Common myeloid progenitor, CD34-positive (primary cell): ENCODE data around the gene USP47.

Experiments used
- CTCF ChIA-PET: fragments of 350-600 bp; sonication (Branson Sonifier 250); formaldehyde crosslinking; loops from one replicate; lab custom pipeline; 2021; ENCODE audit warnings: antibody characterized with exemption; lab: Charles Lee
- POLR2A ChIA-PET: fragments of 350-600 bp; sonication (Branson Sonifier 250); formaldehyde crosslinking; loops from one replicate; lab custom pipeline; 2021; ENCODE audit warnings: antibody characterized with exemption; lab: Charles Lee
- DNase-seq, 3 donors: peaks; one replicate each; pipeline versions ENCODE4 v3.0.0 to v3.0.0-alpha.2; 2013
- H3K27ac ChIP-seq, 2 experiments: 1 replicate in 1 of 2; 2 replicates in 1 of 2; pipeline ENCODE4 v1.7.0; 2013; ENCODE audit warnings: inconsistent platforms in 2 of 2, low read length in 2 of 2, mild to moderate bottlenecking in 2 of 2, low read depth in 1 of 2, moderate library complexity in 1 of 2; ENCODE audit not compliant: severe bottlenecking in 2 of 2, insufficient read depth in 1 of 2, poor library complexity in 1 of 2
- H3K27me3 ChIP-seq, 5 experiments: replicated peaks in 2 of 5; 1 replicate in 3 of 5; 2 replicates in 2 of 5; pipeline versions ENCODE4 v1.6.1 to v1.7.0; 2013; ENCODE audit warnings: low read length in 4 of 5, mild to moderate bottlenecking in 2 of 5, moderate library complexity in 2 of 5, inconsistent platforms in 1 of 5; ENCODE audit not compliant: insufficient read depth in 5 of 5, control insufficient read depth in 4 of 5
- H3K36me3 ChIP-seq, 4 experiments: 1 replicate in 2 of 4; 2 replicates in 2 of 4; pipeline versions ENCODE4 v1.6.1 to v1.7.0; 2013; ENCODE audit warnings: low read length in 3 of 4, control low read depth in 1 of 4, mild to moderate bottlenecking in 1 of 4; ENCODE audit not compliant: control insufficient read depth in 4 of 4, insufficient read depth in 4 of 4
- H3K4me1 ChIP-seq, 4 experiments: 1 replicate in 3 of 4; 2 replicates in 1 of 4; pipeline versions ENCODE4 v1.6.1 to v1.7.1; 2013; ENCODE audit warnings: low read length in 3 of 4, mild to moderate bottlenecking in 3 of 4, control low read depth in 1 of 4, inconsistent platforms in 1 of 4, moderate library complexity in 1 of 4; ENCODE audit not compliant: control insufficient read depth in 4 of 4, insufficient read depth in 4 of 4; ENCODE audit errors: control extremely low read depth in 1 of 4
- H3K4me3 ChIP-seq, 7 experiments: 1 replicate in 4 of 7; 2 replicates in 3 of 7; pipeline versions ENCODE4 v1.5.1 to v1.7.0; 2013; ENCODE audit warnings: mild to moderate bottlenecking in 7 of 7, low read length in 6 of 7, moderate library complexity in 6 of 7, inconsistent platforms in 2 of 7, low read depth in 2 of 7, control low read depth in 1 of 7; ENCODE audit not compliant: insufficient read depth in 4 of 7, control insufficient read depth in 1 of 7; ENCODE audit errors: extremely low read depth in 1 of 7
- H3K9me3 ChIP-seq, 5 experiments: 1 replicate in 4 of 5; 2 replicates in 1 of 5; pipeline versions ENCODE4 v1.6.1 to v1.7.1; 2013; ENCODE audit warnings: low read length in 4 of 5, mild to moderate bottlenecking in 2 of 5, inconsistent platforms in 1 of 5, low read depth in 1 of 5, moderate library complexity in 1 of 5; ENCODE audit not compliant: control insufficient read depth in 4 of 5, insufficient read depth in 2 of 5; ENCODE audit errors: control extremely low read depth in 1 of 5
- WGBS: methylation state at CpG from one replicate; pipeline ENCODE4 v1.1.5; 2013; ENCODE audit not compliant: insufficient coverage; 5-methylcytosine and 5-hydroxymethylcytosine counted together

USP47 gene

GRCh38 chr11:11923828-11924227 is 82.1 kb downstream of the USP47 start:
- DNase-seq = no peak

GRCh38 chr11:11929920-11930319 is 88.1 kb downstream of the USP47 start:
- Histone ChIP-seq H3K9me3 (peaks cover 0 to 3% (median 0%) of the 10 kb centered on the region in 5 experiments), H3K4me3 (no peak overlapping the region), H3K4me1 (peaks cover 0 to 4% (median 0%) of the 10 kb centered on the region in 4 experiments), H3K36me3 (peaks cover 24 to 58% (median 42%) of the 10 kb centered on the region in 4 experiments), H3K27me3 (no peaks in the 10 kb centered on the region), H3K27ac (no peak overlapping the region)
- POLR2A ChIA-PET = no interaction called here
- CTCF ChIA-PET = interaction anchor here (0.8 to 2.1 kb wide), 3 partner anchors 24 to 352 kb away, joined by 3 to 8 read pairs (median 4); no protein-coding TSS in a partner anchor
- no peak for DNase-seq
- WGBS = no CpG with 5 or more reads among the region's 2 CpGs

More at GRCh38 chr11:11923828-11924227, 82.1 kb downstream of the USP47 start:
- ChIA-PET CTCF (no interaction called here), POLR2A (no interaction called here)
- peaks cover 0 to 4% (median 2%) of the 10 kb centered on the region in 4 experiments for H3K4me1 ChIP-seq
- peaks cover 11 to 33% (median 23%) of the 10 kb centered on the region in 4 experiments for H3K36me3 ChIP-seq
- no peak overlapping the region for H3K27ac ChIP-seq
- no peaks in the 10 kb centered on the region for H3K27me3 ChIP-seq
- peaks cover 0 to 3% (median 0%) of the 10 kb centered on the region in 5 experiments for H3K9me3 ChIP-seq
- H3K4me3 ChIP-seq = no peak overlapping the region

GRCh38 chr11:11931461-11932055 is 89.8 kb downstream of the USP47 start:
- H3K4me1 ChIP-seq = peaks cover 0 to 1% (median 0%) of the 10 kb centered on the region in 4 experiments
- CTCF ChIA-PET = interaction anchor here (1.0 to 2.6 kb wide), 8 partner anchors 16 to 359 kb away, joined by 3 to 14 read pairs (median 4); no protein-coding TSS in a partner anchor
- POLR2A ChIA-PET = no interaction called here

GRCh38 chr11:11935536-11935935 is 93.8 kb downstream of the USP47 start:
- H3K27ac ChIP-seq = no peak overlapping the region
- DNase-seq = no peak
- no peaks in the 10 kb centered on the region for H3K27me3 ChIP-seq
- H3K4me3 ChIP-seq = no peak overlapping the region
- no peaks in the 10 kb centered on the region for H3K4me1 ChIP-seq
- WGBS = no CpG with 5 or more reads among the region's 2 CpGs
- H3K9me3 ChIP-seq = no peaks in the 10 kb centered on the region
- H3K36me3 ChIP-seq = peaks cover 24 to 61% (median 45%) of the 10 kb centered on the region in 4 experiments
- ChIA-PET POLR2A (no interaction called here), CTCF (interaction anchor here (1.5 kb wide), 1 partner anchor 109 kb away, joined by 3 read pairs; no protein-coding TSS in a partner anchor)

More at GRCh38 chr11:11931461-11932055, 89.8 kb downstream of the USP47 start:
- DNase-seq = peak; percentile 42 to 71 (median 67)
- H3K4me3 ChIP-seq = no peak overlapping the region
- peaks cover 0 to 3% (median 0%) of the 10 kb centered on the region in 5 experiments for H3K9me3 ChIP-seq
- peaks cover 24 to 59% (median 40%) of the 10 kb centered on the region in 4 experiments for H3K36me3 ChIP-seq
- WGBS = 83% methylated on average over 1 of the region's 5 CpGs
- H3K27ac ChIP-seq = no peak overlapping the region
- H3K27me3 ChIP-seq = no peaks in the 10 kb centered on the region

- CTCF ChIA-PET = interaction anchor here (1.0 to 1.5 kb wide), 2 partner anchors 10 to 110 kb away, joined by 3 to 5 read pairs; no protein-coding TSS in a partner anchor
- DNase-seq = no peak
- Histone ChIP-seq H3K4me1 (no peaks in the 10 kb centered on the region), H3K36me3 (peaks cover 15 to 70% (median 49%) of the 10 kb centered on the region in 4 experiments), H3K27ac (no peak overlapping the region), H3K4me3 (no peak overlapping the region), H3K9me3 (no peaks in the 10 kb centered on the region), H3K27me3 (no peaks in the 10 kb centered on the region)
- no CpG with 5 or more reads among the region's 3 CpGs for WGBS
- POLR2A ChIA-PET = no interaction called here
Observed at GRCh38 chr11:11937433-11937832, 95.7 kb downstream of the USP47 start.

GRCh38 chr11:11937957-11938356 is 96.2 kb downstream of the USP47 start:
- POLR2A ChIA-PET = no interaction called here

GRCh38 chr11:11940551-11940950 is 98.8 kb downstream of the USP47 start:
- Histone ChIP-seq H3K27ac (no peak overlapping the region), H3K4me1 (no peaks in the 10 kb centered on the region), H3K9me3 (no peaks in the 10 kb centered on the region), H3K36me3 (peaks cover 13 to 69% (median 45%) of the 10 kb centered on the region in 4 experiments), H3K4me3 (no peak overlapping the region), H3K27me3 (no peaks in the 10 kb centered on the region)
- ChIA-PET POLR2A (no interaction called here), CTCF (no interaction called here)
- DNase-seq = no peak

More at GRCh38 chr11:11937957-11938356, 96.2 kb downstream of the USP47 start:
- peaks cover 20 to 74% (median 49%) of the 10 kb centered on the region in 4 experiments for H3K36me3 ChIP-seq
- H3K27ac ChIP-seq = no peak overlapping the region
- no peak for DNase-seq
- H3K27me3 ChIP-seq = no peaks in the 10 kb centered on the region
- CTCF ChIA-PET = interaction anchor here (1.0 to 1.5 kb wide), 3 partner anchors 9 to 109 kb away, joined by 3 to 5 read pairs (median 3); no protein-coding TSS in a partner anchor
- WGBS = no CpG with 5 or more reads among the region's 1 CpG
- no peaks in the 10 kb centered on the region for H3K9me3 ChIP-seq
- H3K4me3 ChIP-seq = no peak overlapping the region
- H3K4me1 ChIP-seq = no peaks in the 10 kb centered on the region
